ENCODE results near the gene ARHGAP42.

The ARHGAP42 gene

GRCh38 chr11:100918551-100919500 is 231.7 kb downstream of the ARHGAP42 start:
- DNase-seq (ENCODE audit: low spot score): no peak

- no peak for DNase-seq (ENCODE audit: low spot score)
These were observed 233.5 kb downstream of the ARHGAP42 start for GRCh38 chr11:100920593-100920992.

DNA sequence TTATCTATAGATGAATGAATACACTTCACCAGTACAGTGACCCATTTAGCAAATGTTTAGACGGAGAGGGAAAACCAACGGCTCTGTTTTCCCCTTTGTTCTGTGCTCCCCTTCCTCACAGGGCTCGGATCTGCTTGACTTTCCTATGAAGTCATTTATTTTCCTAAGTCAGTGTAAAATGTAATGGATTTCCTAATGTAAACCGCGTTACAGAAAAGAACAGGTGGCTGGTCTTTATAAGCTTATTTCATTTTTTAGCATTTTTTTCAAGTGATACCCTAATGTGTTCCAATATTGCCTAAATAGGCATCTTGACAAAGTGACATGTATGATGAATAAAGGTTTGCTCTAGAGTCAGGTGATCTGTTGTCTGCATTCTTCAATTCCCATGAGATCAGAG is 235.0 kb downstream of the ARHGAP42 start:
- DNase-seq (ENCODE audit: low spot score): no peak

GRCh38 chr11:100923555-100923954 is 236.5 kb downstream of the ARHGAP42 start:
- DNase-seq (ENCODE audit: low spot score): no peak

GRCh38 chr11:100925935-100926334 is 238.8 kb downstream of the ARHGAP42 start:
- no peak for DNase-seq (ENCODE audit: low spot score)

GRCh38 chr11:100927579-100927978 is 240.5 kb downstream of the ARHGAP42 start:
- no peak for DNase-seq (ENCODE audit: low spot score)

DNA sequence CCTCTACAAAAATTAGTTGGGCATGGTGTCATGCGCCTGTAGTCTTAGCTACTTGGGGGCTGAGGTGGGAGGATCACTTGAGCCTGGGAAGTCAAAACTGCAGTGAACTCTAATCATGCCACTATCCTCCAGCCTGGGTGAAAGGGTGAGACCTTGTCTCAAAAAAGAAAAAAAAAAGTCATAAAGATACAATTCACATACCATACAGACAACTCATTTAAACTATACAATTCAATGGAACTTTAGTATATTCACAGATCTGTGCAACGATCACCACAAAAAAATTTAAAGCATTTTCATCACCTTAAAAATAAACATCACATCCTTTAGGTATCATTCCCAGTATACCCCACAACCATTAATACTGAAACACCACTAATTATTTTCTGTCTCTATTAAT is 241.3 kb downstream of the ARHGAP42 start:
- no peak for DNase-seq (ENCODE audit: low spot score)

DNA sequence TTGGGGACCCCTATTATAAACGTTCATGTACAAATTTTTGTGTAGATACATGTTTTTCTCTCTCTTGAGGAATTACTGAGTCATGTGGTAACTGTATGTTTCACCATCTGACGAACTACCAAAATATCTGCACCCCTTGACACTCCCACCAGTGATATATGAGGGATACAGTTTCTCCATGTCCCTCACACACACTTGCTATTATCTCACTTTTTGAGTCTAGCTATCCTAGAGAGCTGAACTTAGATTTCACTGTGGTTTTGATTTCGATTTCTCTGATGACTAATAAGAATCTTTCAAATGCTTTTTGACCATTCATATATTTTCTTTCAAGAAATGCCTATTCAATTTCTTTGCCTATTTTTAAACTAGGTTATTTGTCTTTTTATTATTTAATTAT is 242.3 kb downstream of the ARHGAP42 start:
- DNase-seq (ENCODE audit: low spot score): no peak

DNA sequence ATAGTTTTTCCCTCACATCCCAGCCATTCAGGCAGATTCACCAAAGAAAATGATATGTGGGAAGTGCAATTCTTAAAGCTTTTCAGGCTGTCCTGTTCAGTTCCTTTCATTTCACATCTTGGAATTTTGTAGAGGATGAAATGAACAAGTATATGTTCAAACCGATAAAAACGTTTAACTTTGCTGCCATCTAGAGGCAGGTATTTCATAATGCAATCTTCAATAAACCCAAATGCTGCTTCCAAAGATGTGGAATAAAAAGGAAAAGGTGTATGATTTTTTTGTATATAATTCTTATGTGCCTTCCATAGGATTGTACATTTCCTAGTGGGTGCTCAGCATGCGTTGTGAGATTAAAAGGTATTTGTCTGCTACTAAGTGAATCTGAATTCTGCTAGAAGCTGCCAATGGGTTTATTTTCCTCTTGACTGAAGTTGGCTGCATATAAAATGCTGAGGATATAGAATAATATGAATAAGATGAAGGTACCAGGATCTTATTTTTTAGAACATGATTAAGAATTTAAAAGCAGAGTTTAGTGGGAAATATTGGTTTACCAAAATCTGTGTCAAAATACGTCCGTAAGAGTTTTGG is 243.2 kb downstream of the ARHGAP42 start:
- no peak for DNase-seq (ENCODE audit: low spot score)

GRCh38 chr11:100932474-100933100 is 245.5 kb downstream of the ARHGAP42 start:
- DNase-seq (ENCODE audit: low spot score): no peak

- DNase-seq (ENCODE audit: low spot score): no peak
These were observed 249.7 kb downstream of the ARHGAP42 start for GRCh38 chr11:100936781-100937180.

DNA sequence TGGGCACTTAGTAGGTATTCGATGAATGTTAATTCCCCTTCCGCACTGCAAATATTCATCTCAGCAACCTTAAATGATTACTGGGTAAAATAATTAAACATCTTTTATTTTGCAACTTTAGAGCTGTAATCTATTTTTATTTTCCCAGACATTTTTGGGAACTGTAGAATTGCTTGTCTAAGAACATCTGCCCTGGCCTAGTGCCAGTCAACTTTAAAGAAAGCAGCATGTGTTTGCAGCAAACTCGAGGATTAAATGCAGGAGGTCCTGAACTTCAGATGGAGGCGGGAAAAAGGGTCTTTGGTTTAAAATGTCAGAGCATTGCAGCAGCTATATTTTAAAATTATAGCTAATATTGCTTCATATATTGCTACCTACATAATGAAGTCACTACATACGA is 252.5 kb downstream of the ARHGAP42 start:
- no peak for DNase-seq (ENCODE audit: low spot score)

- DNase-seq (ENCODE audit: low spot score): no peak
These were observed 253.0 kb downstream of the ARHGAP42 start for GRCh38 chr11:100940111-100940510.

- no peak for DNase-seq (ENCODE audit: low spot score)
These were observed 253.9 kb downstream of the ARHGAP42 start for GRCh38 chr11:100941033-100941432.

- DNase-seq (ENCODE audit: low spot score): no peak
These were observed 254.9 kb downstream of the ARHGAP42 start for GRCh38 chr11:100942016-100942415.

DNA sequence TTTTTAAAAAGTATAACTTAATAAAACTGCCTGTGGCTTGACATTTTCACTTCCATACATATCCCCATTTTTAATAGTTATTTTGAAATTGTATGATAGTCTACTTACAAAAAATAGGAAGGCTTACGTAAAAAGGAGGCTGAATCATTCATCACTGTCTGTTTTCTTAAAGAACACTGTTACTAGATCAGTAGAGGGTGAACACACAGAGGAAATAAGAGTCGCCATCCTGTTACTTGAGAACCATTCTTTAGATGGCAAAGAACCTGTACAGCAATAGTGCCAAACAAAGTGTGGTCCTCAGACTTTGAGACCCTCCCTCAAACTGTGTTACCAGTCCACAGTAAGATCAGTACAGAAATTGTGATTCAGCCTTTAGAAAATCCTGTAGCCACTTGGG is 261.8 kb downstream of the ARHGAP42 start:
- no peak for DNase-seq (ENCODE audit: low spot score)

- DNase-seq (ENCODE audit: low spot score): no peak
These were observed 262.4 kb downstream of the ARHGAP42 start for GRCh38 chr11:100949443-100949842.

DNA sequence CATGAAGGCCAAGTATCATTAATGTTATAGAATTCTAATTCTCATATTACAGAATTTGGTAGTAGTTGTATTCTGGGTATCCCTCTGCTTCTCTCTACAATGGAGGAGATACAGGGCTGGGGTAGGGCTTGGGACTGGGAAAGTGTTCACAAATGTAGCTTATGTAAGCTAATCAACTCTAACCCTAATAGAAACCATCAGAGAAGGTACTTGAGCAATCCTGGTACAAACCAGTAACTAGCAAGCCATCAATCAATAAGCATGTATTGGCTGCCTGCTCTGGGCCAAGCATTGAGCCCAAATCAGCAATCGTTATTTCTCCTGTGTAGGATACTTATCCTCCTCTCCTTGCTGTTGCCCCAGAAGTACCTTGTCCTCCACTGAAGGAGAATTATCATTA is 268.2 kb downstream of the ARHGAP42 start:
- DNase-seq (ENCODE audit: low spot score): no peak

DNA sequence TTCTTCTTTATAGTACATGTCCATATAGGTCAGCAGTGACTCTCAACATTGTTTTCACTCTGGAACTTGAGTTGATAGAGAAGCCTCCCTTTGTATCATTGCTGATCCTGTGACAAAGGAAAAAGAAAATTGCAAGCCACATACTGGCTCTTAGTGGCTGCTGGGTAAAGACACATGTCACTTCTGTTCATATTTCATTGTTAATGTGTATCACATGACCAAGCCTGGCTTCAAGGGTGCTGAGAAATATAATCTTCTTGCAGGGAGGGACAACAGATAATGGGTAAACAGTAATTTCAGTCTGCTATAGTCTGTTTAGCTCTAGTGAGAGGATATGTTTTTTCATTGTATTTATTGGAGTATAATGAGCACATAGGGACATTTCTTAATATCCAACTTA is 269.3 kb downstream of the ARHGAP42 start:
- no peak for DNase-seq (ENCODE audit: low spot score)

DNA sequence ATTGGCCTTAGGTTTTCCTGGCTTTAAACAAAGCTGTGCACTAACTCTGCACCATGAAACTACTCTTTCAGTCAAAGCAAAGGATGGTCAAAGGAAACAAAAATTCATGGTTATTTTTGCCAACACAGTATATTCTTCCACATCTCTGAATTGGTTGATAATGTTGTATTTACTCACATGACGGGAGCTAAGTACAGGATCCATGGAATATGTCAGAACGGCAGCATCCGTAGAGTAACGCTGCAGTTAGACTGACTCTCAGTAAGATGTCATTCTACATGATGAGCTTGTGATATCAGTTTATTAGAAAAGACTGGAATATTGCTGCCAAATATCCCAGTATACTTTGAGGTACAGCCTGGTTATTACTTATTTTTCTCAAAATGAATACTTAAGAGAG is 270.4 kb downstream of the ARHGAP42 start:
- DNase-seq (ENCODE audit: low spot score): no peak

DNA sequence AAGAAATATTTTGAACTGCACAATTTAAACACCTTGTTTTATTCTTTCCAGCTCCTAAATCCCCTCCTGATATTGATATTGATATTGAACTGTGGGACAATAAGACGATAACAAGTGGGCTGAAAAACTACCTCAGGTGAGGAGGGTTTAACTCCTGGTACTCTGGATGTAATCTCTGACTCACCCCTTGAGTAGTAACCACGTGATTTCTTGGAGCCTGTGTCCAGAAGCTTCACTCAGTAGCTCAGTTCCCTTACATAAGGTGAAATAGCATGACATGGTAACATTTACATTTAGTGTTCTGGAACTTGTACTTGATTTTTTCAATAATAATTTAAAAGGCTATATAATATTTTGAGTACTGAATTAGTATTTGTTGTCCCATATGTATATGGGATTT is 274.5 kb downstream of the ARHGAP42 start:
- DNase-seq (ENCODE audit: low spot score): no peak

- DNase-seq (ENCODE audit: low spot score): no peak
These were observed 276.3 kb downstream of the ARHGAP42 start for GRCh38 chr11:100963375-100963774.

DNA sequence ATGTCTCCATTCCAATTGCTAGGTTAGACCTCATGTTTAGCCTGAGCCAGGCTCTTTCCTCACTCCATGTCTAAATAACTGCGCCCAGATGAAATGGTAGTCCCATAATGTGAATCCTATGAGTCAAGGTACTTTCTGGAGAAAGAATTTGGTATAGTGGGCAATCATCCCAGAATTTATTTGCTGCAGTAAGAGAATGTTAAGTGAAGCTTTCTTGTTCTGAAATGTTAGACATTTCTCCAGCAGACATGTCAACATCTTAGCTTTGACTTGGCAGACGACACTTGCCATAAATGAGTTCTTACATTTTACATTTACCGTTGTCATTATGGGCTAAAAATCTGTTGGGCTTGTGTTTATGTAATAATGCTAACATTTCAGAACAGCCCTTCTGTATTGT is 277.3 kb downstream of the ARHGAP42 start:
- DNase-seq (ENCODE audit: low spot score): no peak
